Endothelial cell of umbilical vein (primary cell): Measurements from ENCODE around the gene GFI1B. TPM values are rescaled to one million over a fixed set of nuclear protein-coding genes. Genes with fewer than 3 reads are reported as not detected.

ENCODE experiments used
- BruUV-seq: library from RNA; stranded (reverse); fragments of 400-500 nt; replicated peaks from 2 replicates; lab custom pipeline; 2021; lab: Mats Ljungman, UMichigan
- CTCF ChIA-PET: fragments of 300-600, 350-600 bp; sonication (Branson Sonifier 250); formaldehyde crosslinking; loops from one replicate; lab custom pipeline; 2021; ENCODE audit warnings: antibody characterized with exemption, inconsistent platforms; lab: Charles Lee
- POLR2A ChIA-PET: fragments of 300-600, 350-600 bp; sonication (Branson Sonifier 250); formaldehyde crosslinking; loops from one replicate; lab custom pipeline; 2021; ENCODE audit warnings: antibody characterized with exemption, inconsistent platforms; lab: Charles Lee
- DNase-seq: peaks from one replicate; pipeline ENCODE4 v3.0.0-alpha.2; 2011; ENCODE audit warnings: low read depth, low spot score
- FAIRE-seq: peaks from 2 replicates; lab custom pipeline; 2011; peaks lifted over from hg19 to GRCh38; lab: Jason Lieb, UNC
- H2AFZ ChIP-seq: 2 replicates; pipeline ENCODE4 v1.6.0; 2012; ENCODE audit warnings: low read depth, low read length, control low read depth, inconsistent platforms
- H3K27ac ChIP-seq: 2 replicates; pipeline ENCODE4 v1.5.1; 2011; ENCODE audit warnings: low read depth, mild to moderate bottlenecking, control low read depth, low read length, moderate library complexity; ENCODE audit not compliant: insufficient read depth
- H3K27me3 ChIP-seq, 2 experiments: 2 replicates each; pipeline versions ENCODE4 v1.6.0 to v1.6.1; 2011; ENCODE audit warnings: low read length in 2 of 2, mixed read lengths in 1 of 2; ENCODE audit not compliant: control insufficient read depth in 2 of 2, insufficient read depth in 2 of 2
- H3K36me3 ChIP-seq, 2 experiments: 2 replicates in 1 of 2; 3 replicates in 1 of 2; pipeline ENCODE4 v1.5.1; 2011; ENCODE audit warnings: low read length in 2 of 2, mild to moderate bottlenecking in 1 of 2, moderate library complexity in 1 of 2; ENCODE audit not compliant: control insufficient read depth in 2 of 2, insufficient read depth in 2 of 2; ENCODE audit errors: extremely low read depth in 1 of 2
- H3K4me1 ChIP-seq: 3 replicates; pipeline ENCODE4 v1.5.1; 2011; ENCODE audit warnings: mild to moderate bottlenecking, low read length; ENCODE audit not compliant: control insufficient read depth, insufficient read depth; ENCODE audit errors: extremely low read depth
- H3K4me2 ChIP-seq: 2 replicates; pipeline ENCODE4 v1.6.1; 2011; ENCODE audit warnings: low read length, control low read depth, mixed read lengths; ENCODE audit not compliant: insufficient read depth
- H3K4me3 ChIP-seq, 3 experiments: fragments of 200-600 bp in 1 of 3; sonication (generic), shearing (Covaris generic) in 1 of 3; replicated peaks in 1 of 3; 2 replicates each; pipeline ENCODE4 v1.5.1; 2011 to 2016; ENCODE audit warnings: control low read depth in 3 of 3, low read length in 3 of 3, mild to moderate bottlenecking in 2 of 3, inconsistent platforms in 1 of 3, low read depth in 1 of 3, moderate library complexity in 1 of 3; ENCODE audit not compliant: insufficient read depth in 1 of 3
- H3K79me2 ChIP-seq: 2 replicates; pipeline ENCODE4 v1.6.0; 2012; ENCODE audit warnings: low read length, inconsistent platforms; ENCODE audit not compliant: control insufficient read depth, insufficient read depth
- H3K9ac ChIP-seq: replicated peaks from 2 replicates; pipeline ENCODE3; 2011; ENCODE audit warnings: low read length, control low read depth; ENCODE audit not compliant: insufficient read depth; ENCODE audit errors: extremely low read depth
- H3K9me1 ChIP-seq: replicated peaks from 3 replicates; pipeline ENCODE4 v1.6.0; 2011; ENCODE audit warnings: mild to moderate bottlenecking, low read length; ENCODE audit not compliant: control insufficient read depth, insufficient read depth; ENCODE audit errors: extremely low read depth
- H3K9me3 ChIP-seq: replicated peaks from 2 replicates; pipeline ENCODE4 v1.5.1; 2012; ENCODE audit warnings: low read length, inconsistent platforms; ENCODE audit not compliant: control insufficient read depth, insufficient read depth
- H4K20me1 ChIP-seq: replicated peaks from 2 replicates; pipeline ENCODE3; 2011; ENCODE audit warnings: mild to moderate bottlenecking, low read length; ENCODE audit not compliant: control insufficient read depth, insufficient read depth; ENCODE audit errors: extremely low read depth
- EZH2 ChIP-seq: IDR thresholded peaks from 2 replicates; pipeline ENCODE4 v1.6.1; 2012; ENCODE audit warnings: borderline replicate concordance, low read depth, mild to moderate bottlenecking, moderate library complexity, low read length, inconsistent platforms; ENCODE audit not compliant: severe bottlenecking
- GATA2 ChIP-seq: IDR thresholded peaks from 2 replicates; pipeline ENCODE4 v1.7.0; 2011; ENCODE audit warnings: low read depth, mild to moderate bottlenecking, moderate library complexity, mixed read lengths, low read length; ENCODE audit not compliant: insufficient read length, insufficient read depth
- JUN ChIP-seq: IDR thresholded peaks from 2 replicates; pipeline ENCODE4 v1.6.1; 2011; ENCODE audit warnings: borderline replicate concordance, low read depth; ENCODE audit not compliant: insufficient read length, insufficient read depth
- MAX ChIP-seq: IDR thresholded peaks from 2 replicates; pipeline ENCODE4 v1.6.1; 2011; ENCODE audit not compliant: insufficient read depth, insufficient read length
- MYC ChIP-seq: IDR thresholded peaks from one replicate; pipeline ENCODE4 v1.6.1; 2011; ENCODE audit warnings: mild to moderate bottlenecking, low read depth, low read length
- dilution Hi-C: fragments of 300-500 bp; cut with MboI; formaldehyde crosslinking; loops from one replicate; pipeline ENCODE4 v1.15.0; 2019; ENCODE audit warnings: low sequenced_read_pairs; ENCODE audit not compliant: extremely low pct_ligation_motif_present
- intact Hi-C: fragments of 100-400 bp; cut with micrococcal nuclease; formaldehyde crosslinking; loops from one replicate; pipeline ENCODE4 v1.10.0; 2022
- polyA plus RNA-seq, 4 experiments: library from polyadenylated mRNA; depleted of rRNA in 3 of 4; stranded (reverse) in 3 of 4; unstranded in 1 of 4; fragments of >200 nt; gene quantifications; 2 replicates each; pipeline versions ENCODE4 v1.2.1 to v1.2.3, GENCODE V29; 2011 to 2012; ENCODE audit warnings: missing spikeins in 1 of 4
- total RNA-seq: library from RNA; stranded (reverse); gene quantifications from 2 replicates; pipeline ENCODE4 v1.2.3, GENCODE V29; 2021
- TF ChIP-seq, protein P1 (sequence below), 2 donors: IDR thresholded peaks; 1 replicate in 1 of 2; 2 replicates in 1 of 2; pipeline ENCODE4 v1.5.1; 2011; ENCODE audit warnings: low read length in 2 of 2, mild to moderate bottlenecking in 2 of 2, moderate library complexity in 2 of 2, control low read depth in 1 of 2, inconsistent platforms in 1 of 2, low read depth in 1 of 2; ENCODE audit not compliant: insufficient read depth in 1 of 2; ENCODE audit errors: extremely low read depth in 1 of 2

GFI1B gene
- total and polyA plus RNA-seq, 2 donors (not counting 3 experiments of a cell fraction or from before 2014, with no cell fraction given), result 0.04 TPM; not detected in 1

- CTCF ChIA-PET, result interaction anchor here (2.0 kb wide), 1 partner anchor 33 kb away, joined by 4 read pairs; no protein-coding TSS in a partner anchor
- Histone ChIP-seq H3K27me3 (peaks cover 0 to 13% of the 10 kb centered on the region in 2 experiments), H3K4me2 (no peak overlapping the region), H3K4me1 (no peaks in the 10 kb centered on the region), H3K4me3 (no peak overlapping the region), H3K9me3 (no peaks in the 10 kb centered on the region), H3K9me1 (no peaks in the 10 kb centered on the region), H4K20me1 (no peaks in the 10 kb centered on the region), H3K36me3 (no peaks in the 10 kb centered on the region), H2AFZ (no peak overlapping the region), H3K79me2 (no peaks in the 10 kb centered on the region), H3K9ac (no peak overlapping the region), H3K27ac (no peak overlapping the region)
- dilution Hi-C loops (no loop called here), intact Hi-C loops (no loop called here)
- no peak for FAIRE-seq
- POLR2A ChIA-PET, result no interaction called here
- TF ChIP-seq MYC (no peak), JUN (no peak), MAX (no peak), EZH2 (no peak), GATA2 (no peak)
- TF ChIP-seq, protein P1, sequence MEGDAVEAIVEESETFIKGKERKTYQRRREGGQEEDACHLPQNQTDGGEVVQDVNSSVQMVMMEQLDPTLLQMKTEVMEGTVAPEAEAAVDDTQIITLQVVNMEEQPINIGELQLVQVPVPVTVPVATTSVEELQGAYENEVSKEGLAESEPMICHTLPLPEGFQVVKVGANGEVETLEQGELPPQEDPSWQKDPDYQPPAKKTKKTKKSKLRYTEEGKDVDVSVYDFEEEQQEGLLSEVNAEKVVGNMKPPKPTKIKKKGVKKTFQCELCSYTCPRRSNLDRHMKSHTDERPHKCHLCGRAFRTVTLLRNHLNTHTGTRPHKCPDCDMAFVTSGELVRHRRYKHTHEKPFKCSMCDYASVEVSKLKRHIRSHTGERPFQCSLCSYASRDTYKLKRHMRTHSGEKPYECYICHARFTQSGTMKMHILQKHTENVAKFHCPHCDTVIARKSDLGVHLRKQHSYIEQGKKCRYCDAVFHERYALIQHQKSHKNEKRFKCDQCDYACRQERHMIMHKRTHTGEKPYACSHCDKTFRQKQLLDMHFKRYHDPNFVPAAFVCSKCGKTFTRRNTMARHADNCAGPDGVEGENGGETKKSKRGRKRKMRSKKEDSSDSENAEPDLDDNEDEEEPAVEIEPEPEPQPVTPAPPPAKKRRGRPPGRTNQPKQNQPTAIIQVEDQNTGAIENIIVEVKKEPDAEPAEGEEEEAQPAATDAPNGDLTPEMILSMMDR (IDR thresholded peaks at IDR 0.05; ENCODE audit: extremely low read depth in 1 of 2, insufficient read depth in 1 of 2, low read depth in 1 of 2, low read length in 2 of 2), result no peak
- no TSS peak for BruUV-seq
- no peak for DNase-seq
These were observed 10.5 kb downstream of the GFI1B start for GRCh38 chr9:132989014-132989310.
